A549 (cell line): ENCODE measurements around the gene DISP2. TPM values are rescaled to one million over a fixed set of nuclear protein-coding genes. Genes with fewer than 3 reads are reported as not detected.

Experiments used
- ATAC-seq, 2 experiments: fragments of 200-7000 bp in 1 of 2; fragments of >200 bp in 1 of 2; cut with Nextera tagmentation in 1 of 2; cut with Tn5 transposase in 1 of 2; 3 replicates each; pipeline versions ENCODE4 v1.8.0 to v1.9.1; 2018 to 2020; ENCODE audit warnings: mild to moderate bottlenecking in 1 of 2, moderate library complexity in 1 of 2
- CTCF ChIA-PET: fragments of 300-600 bp; sonication (Branson Sonifier 250); formaldehyde crosslinking; extraction: SDS; loops from one replicate; lab custom pipeline; 2021; ENCODE audit warnings: antibody characterized with exemption, inconsistent platforms; lab: Yijun Ruan, JAX
- POLR2A ChIA-PET: fragments of 350-600 bp; formaldehyde crosslinking; extraction: SDS; loops from one replicate; lab custom pipeline; 2021; ENCODE audit warnings: antibody characterized with exemption, inconsistent platforms; lab: Yijun Ruan, JAX
- DNase-seq, 2 experiments: peaks; one replicate each; pipeline versions ENCODE4 v3.0.0 to v3.0.0-alpha.2; 2011 to 2016; ENCODE audit warnings: low read depth in 1 of 2, low spot score in 1 of 2
- FAIRE-seq: peaks from 2 replicates; lab custom pipeline; 2011; peaks lifted over from hg19 to GRCh38; lab: Jason Lieb, UNC
- H3K27ac ChIP-seq, 2 experiments: fragments of >200 bp; sonication (Bioruptor Twin); formaldehyde crosslinking; 3 replicates each; pipeline ENCODE4 v1.5.1; 2016 to 2017
- H3K4me1 ChIP-seq: fragments of >200 bp; sonication (Bioruptor Twin); formaldehyde crosslinking; 3 replicates; pipeline ENCODE4 v1.6.1; 2016
- H3K4me2 ChIP-seq: fragments of >200 bp; sonication (Bioruptor Twin); formaldehyde crosslinking; 3 replicates; pipeline ENCODE4 v1.6.1; 2016
- H3K4me3 ChIP-seq: fragments of >200 bp; sonication (Bioruptor Twin); formaldehyde crosslinking; 3 replicates; pipeline ENCODE4 v1.5.1; 2016
- H3K9me3 ChIP-seq: fragments of >200 bp; sonication (Bioruptor Twin); formaldehyde crosslinking; 3 replicates; pipeline ENCODE4 v1.6.1; 2016
- CBX2 ChIP-seq: fragments of 200-600 bp; sonication (generic); IDR thresholded peaks from 2 replicates; pipeline ENCODE4 v1.6.1; 2016; ENCODE audit warnings: low read depth, mild to moderate bottlenecking, borderline replicate concordance
- CHD4 ChIP-seq: fragments of 200-600 bp; sonication (generic); IDR thresholded peaks from 2 replicates; pipeline ENCODE4 v1.6.1; 2016; ENCODE audit warnings: antibody characterized with exemption, mild to moderate bottlenecking, borderline replicate concordance
- EHF ChIP-seq: fragments of 250-450 bp; sonication (Bioruptor Pico); IDR thresholded peaks from 2 replicates; pipeline ENCODE4 v1.5.0; 2020; ENCODE audit warnings: mild to moderate bottlenecking
- FOSL2 ChIP-seq, 2 experiments: fragments of 450-650 bp in 1 of 2; fragments of >200 bp in 1 of 2; sonication (Bioruptor Twin) in 1 of 2; formaldehyde crosslinking; IDR thresholded peaks; 2 replicates each; pipeline versions ENCODE4 v1.5.0 to v1.6.1; 2016 to 2020; ENCODE audit warnings: mild to moderate bottlenecking in 1 of 2, moderate library complexity in 1 of 2
- FOXS1 ChIP-seq: fragments of 250-450 bp; sonication (Bioruptor Pico); IDR thresholded peaks from 2 replicates; pipeline ENCODE4 v1.5.0; 2020; ENCODE audit warnings: mild to moderate bottlenecking, moderate library complexity
- HDAC2 ChIP-seq: fragments of 200-600 bp; sonication (generic); IDR thresholded peaks from 2 replicates; pipeline ENCODE4 v1.6.1; 2016
- JUNB ChIP-seq: fragments of >200 bp; sonication (Bioruptor Twin); formaldehyde crosslinking; IDR thresholded peaks from 2 replicates; pipeline ENCODE4 v1.6.1; 2016
- KDM1A ChIP-seq: fragments of 200-600 bp; sonication (generic); IDR thresholded peaks from 2 replicates; pipeline ENCODE4 v1.6.1; 2016; ENCODE audit warnings: low read depth, mild to moderate bottlenecking
- MYC ChIP-seq: IDR thresholded peaks from 2 replicates; pipeline ENCODE4 v1.6.1; 2012; ENCODE audit warnings: mild to moderate bottlenecking, inconsistent platforms, low read length, improper control_type of control experiment, borderline replicate concordance
- NPAS2 ChIP-seq: fragments of 250-450 bp; sonication (Bioruptor Pico); IDR thresholded peaks from 2 replicates; pipeline ENCODE4 v1.8.0; 2022; ENCODE audit warnings: mild to moderate bottlenecking, moderate library complexity, borderline replicate concordance
- POLR2A ChIP-seq: IDR thresholded peaks from 2 replicates; pipeline ENCODE4 v1.6.1; 2012; ENCODE audit warnings: mild to moderate bottlenecking, low read length
- POLR2AphosphoS2 ChIP-seq: conservative IDR thresholded peaks from 2 replicates; pipeline ENCODE4 v1.6.1; 2012; ENCODE audit warnings: low read length, improper control_type of control experiment, inconsistent platforms
- RCOR1 ChIP-seq: fragments of 150-350 bp; IDR thresholded peaks from 2 replicates; pipeline ENCODE4 v1.6.1; 2014; ENCODE audit warnings: antibody characterized with exemption, low read length, low read depth
- RNF2 ChIP-seq: fragments of 200-600 bp; sonication (generic); IDR thresholded peaks from 2 replicates; pipeline ENCODE4 v1.6.1; 2016; ENCODE audit warnings: low read depth, mild to moderate bottlenecking, antibody characterized with exemption, moderate library complexity, borderline replicate concordance
- SMC3 ChIP-seq: fragments of >200 bp; sonication (Bioruptor Twin); formaldehyde crosslinking; IDR thresholded peaks from 3 replicates; pipeline ENCODE4 v1.6.1; 2018; ENCODE audit warnings: inconsistent platforms
- SREBF2 ChIP-seq: fragments of 450-650 bp; IDR thresholded peaks from 2 replicates; pipeline ENCODE4 v1.6.1; 2014; ENCODE audit warnings: mild to moderate bottlenecking, moderate library complexity
- ZFP36 ChIP-seq: fragments of 450-650 bp; IDR thresholded peaks from 2 replicates; pipeline ENCODE4 v1.6.1; 2014; ENCODE audit warnings: borderline replicate concordance; ENCODE audit not compliant: partially characterized antibody
- ZNF302 ChIP-seq: fragments of 250-450 bp; sonication (Bioruptor Pico); IDR thresholded peaks from 2 replicates; pipeline ENCODE4 v1.9.0; 2021; ENCODE audit warnings: inconsistent platforms, mild to moderate bottlenecking, moderate library complexity
- ZSCAN20 ChIP-seq: fragments of 250-450 bp; sonication (Bioruptor Pico); IDR thresholded peaks from 2 replicates; pipeline ENCODE4 v1.8.0; 2022; ENCODE audit warnings: mild to moderate bottlenecking, moderate library complexity
- WGBS: methylation state at CpG from one replicate; pipeline ENCODE4 v1.1.6; 2017; ENCODE audit errors: missing lambda C conversion rate; 5-methylcytosine and 5-hydroxymethylcytosine counted together
- polyA plus RNA-seq, 4 experiments: library from polyadenylated mRNA; depleted of rRNA in 3 of 4; stranded (reverse); fragments of >200 nt; fragmentation: RNase III in 1 of 4; extraction: RNeasy Plus Mini Kit Qiagen cat#74134 plus additional on column Dnase treatment in 1 of 4; gene quantifications; 2 replicates in 3 of 4; 3 replicates in 1 of 4; pipeline ENCODE4 v1.2.3, GENCODE V29; 2011 to 2017
- TF ChIP-seq, protein P1 (sequence below): fragments of 250-450 bp; sonication (Bioruptor Pico); IDR thresholded peaks from 2 replicates; pipeline ENCODE4 v1.5.0; 2020; ENCODE audit warnings: low read depth, mild to moderate bottlenecking, moderate library complexity
- TF ChIP-seq, protein P2 (sequence below): fragments of 250-450 bp; sonication (Bioruptor Pico); IDR thresholded peaks from 2 replicates; pipeline ENCODE4 v1.5.0; 2021; ENCODE audit warnings: mild to moderate bottlenecking, moderate library complexity, borderline replicate concordance
- TF ChIP-seq, protein P3 (sequence below): fragments of 200-600 bp; sonication (generic); IDR thresholded peaks from 2 replicates; pipeline ENCODE4 v1.6.1; 2016; ENCODE audit warnings: antibody characterized with exemption, mild to moderate bottlenecking, moderate library complexity

The DISP2 gene
- polyA plus RNA-seq, 2 of the 4 experiments (the other 2 are of a cell fraction), result 0.26 to 0.56 TPM

DNA sequence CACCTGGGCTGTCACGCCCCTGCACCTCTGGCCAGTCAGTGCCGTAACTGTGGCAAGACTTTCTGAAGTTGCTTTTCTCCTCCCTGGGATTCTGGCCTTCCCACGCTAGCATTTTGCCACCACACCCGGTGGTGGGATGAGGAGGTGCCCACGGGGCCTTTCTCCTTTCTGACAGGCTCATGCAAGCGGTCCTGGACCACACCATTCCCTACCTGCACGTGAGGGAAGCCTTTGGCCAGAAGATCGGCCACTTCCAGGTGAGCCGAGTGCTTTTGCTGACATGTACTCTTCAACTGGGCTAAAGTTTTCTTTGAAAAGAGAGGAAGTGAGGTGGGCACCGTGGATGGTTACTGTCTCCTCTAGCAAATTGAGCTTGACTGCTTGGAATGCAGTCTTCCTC, 57.2 kb downstream of the DISP2 start (continued):
- no peak for TF ChIP-seq CHD4
- no peak for TF ChIP-seq SMC3
- TF ChIP-seq POLR2AphosphoS2, result no peak
- TF ChIP-seq, protein P1, sequence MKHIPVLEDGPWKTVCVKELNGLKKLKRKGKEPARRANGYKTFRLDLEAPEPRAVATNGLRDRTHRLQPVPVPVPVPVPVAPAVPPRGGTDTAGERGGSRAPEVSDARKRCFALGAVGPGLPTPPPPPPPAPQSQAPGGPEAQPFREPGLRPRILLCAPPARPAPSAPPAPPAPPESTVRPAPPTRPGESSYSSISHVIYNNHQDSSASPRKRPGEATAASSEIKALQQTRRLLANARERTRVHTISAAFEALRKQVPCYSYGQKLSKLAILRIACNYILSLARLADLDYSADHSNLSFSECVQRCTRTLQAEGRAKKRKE (CRISPR knock-in tag), result no peak
- TF ChIP-seq MYC, result no peak

DNA sequence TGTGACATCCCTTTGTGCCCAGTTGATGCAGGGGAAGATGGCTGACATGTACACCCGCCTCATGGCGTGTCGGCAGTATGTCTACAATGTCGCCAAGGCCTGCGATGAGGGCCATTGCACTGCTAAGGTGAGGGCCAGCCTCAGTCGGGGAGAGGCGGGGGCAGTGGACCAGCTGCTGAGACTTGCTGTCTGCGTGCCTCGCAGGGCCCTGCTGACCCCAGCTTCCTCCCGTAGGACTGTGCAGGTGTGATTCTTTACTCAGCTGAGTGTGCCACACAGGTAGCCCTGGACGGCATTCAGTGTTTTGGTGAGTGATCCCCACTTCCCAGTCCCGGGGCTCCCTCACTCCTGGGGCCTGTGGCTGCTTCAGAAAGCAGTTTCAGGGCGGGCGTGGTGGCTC, 58.0 kb downstream of the DISP2 start:
- no peaks in the 10 kb centered on the region; the same call in 2 of the 3 replicates for H3K4me1 ChIP-seq
- no peak overlapping the region for H3K27ac ChIP-seq
- no peaks in the 10 kb centered on the region for H3K9me3 ChIP-seq
- no peak overlapping the region for H3K4me3 ChIP-seq
- POLR2A ChIA-PET, result no interaction called here
- DNase-seq (no peak), ATAC-seq (no peak), FAIRE-seq (no peak)
- no peak for TF ChIP-seq CBX2
- TF ChIP-seq CHD4, result no peak
- TF ChIP-seq ZFP36, result no peak
- TF ChIP-seq NPAS2 (CRISPR knock-in tag), result no peak
- no peak for TF ChIP-seq JUNB
- TF ChIP-seq FOSL2 (IDR thresholded peaks at IDR 0.05), result no peak
- no peak for TF ChIP-seq FOSL2 (CRISPR knock-in tag; IDR thresholded peaks at IDR 0.05)
- TF ChIP-seq RCOR1, result no peak
- TF ChIP-seq HDAC2, result no peak
- TF ChIP-seq FOXS1 (CRISPR knock-in tag), result no peak
- TF ChIP-seq RNF2, result no peak
- no peak for TF ChIP-seq SREBF2
- TF ChIP-seq, protein P2, sequence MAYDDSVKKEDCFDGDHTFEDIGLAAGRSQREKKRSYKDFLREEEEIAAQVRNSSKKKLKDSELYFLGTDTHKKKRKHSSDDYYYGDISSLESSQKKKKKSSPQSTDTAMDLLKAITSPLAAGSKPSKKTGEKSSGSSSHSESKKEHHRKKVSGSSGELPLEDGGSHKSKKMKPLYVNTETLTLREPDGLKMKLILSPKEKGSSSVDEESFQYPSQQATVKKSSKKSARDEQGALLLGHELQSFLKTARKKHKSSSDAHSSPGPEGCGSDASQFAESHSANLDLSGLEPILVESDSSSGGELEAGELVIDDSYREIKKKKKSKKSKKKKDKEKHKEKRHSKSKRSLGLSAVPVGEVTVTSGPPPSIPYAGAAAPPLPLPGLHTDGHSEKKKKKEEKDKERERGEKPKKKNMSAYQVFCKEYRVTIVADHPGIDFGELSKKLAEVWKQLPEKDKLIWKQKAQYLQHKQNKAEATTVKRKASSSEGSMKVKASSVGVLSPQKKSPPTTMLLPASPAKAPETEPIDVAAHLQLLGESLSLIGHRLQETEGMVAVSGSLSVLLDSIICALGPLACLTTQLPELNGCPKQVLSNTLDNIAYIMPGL (CRISPR knock-in tag), result no peak
- TF ChIP-seq EHF (CRISPR knock-in tag), result no peak
- no peak for TF ChIP-seq POLR2A
- TF ChIP-seq ZSCAN20, result no peak
- TF ChIP-seq, protein P3, sequence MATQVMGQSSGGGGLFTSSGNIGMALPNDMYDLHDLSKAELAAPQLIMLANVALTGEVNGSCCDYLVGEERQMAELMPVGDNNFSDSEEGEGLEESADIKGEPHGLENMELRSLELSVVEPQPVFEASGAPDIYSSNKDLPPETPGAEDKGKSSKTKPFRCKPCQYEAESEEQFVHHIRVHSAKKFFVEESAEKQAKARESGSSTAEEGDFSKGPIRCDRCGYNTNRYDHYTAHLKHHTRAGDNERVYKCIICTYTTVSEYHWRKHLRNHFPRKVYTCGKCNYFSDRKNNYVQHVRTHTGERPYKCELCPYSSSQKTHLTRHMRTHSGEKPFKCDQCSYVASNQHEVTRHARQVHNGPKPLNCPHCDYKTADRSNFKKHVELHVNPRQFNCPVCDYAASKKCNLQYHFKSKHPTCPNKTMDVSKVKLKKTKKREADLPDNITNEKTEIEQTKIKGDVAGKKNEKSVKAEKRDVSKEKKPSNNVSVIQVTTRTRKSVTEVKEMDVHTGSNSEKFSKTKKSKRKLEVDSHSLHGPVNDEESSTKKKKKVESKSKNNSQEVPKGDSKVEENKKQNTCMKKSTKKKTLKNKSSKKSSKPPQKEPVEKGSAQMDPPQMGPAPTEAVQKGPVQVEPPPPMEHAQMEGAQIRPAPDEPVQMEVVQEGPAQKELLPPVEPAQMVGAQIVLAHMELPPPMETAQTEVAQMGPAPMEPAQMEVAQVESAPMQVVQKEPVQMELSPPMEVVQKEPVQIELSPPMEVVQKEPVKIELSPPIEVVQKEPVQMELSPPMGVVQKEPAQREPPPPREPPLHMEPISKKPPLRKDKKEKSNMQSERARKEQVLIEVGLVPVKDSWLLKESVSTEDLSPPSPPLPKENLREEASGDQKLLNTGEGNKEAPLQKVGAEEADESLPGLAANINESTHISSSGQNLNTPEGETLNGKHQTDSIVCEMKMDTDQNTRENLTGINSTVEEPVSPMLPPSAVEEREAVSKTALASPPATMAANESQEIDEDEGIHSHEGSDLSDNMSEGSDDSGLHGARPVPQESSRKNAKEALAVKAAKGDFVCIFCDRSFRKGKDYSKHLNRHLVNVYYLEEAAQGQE, result no peak
- no peak for TF ChIP-seq ZNF302 (CRISPR knock-in tag)
- no peak for TF ChIP-seq KDM1A
- CTCF ChIA-PET, result interaction anchor here (1.7 to 2.4 kb wide), 2 partner anchors 24 to 48 kb away, joined by 4 to 11 read pairs; partner anchors contain the start of gene BAHD1
- WGBS, result no CpG with 5 or more reads among the region's 14 CpGs
- H3K4me2 ChIP-seq, result no peak overlapping the region
